Esophagus muscularis mucosa (tissue), 4 donors: ENCODE measurements around the gene ST3GAL3. TPM values are rescaled to one million over a fixed set of nuclear protein-coding genes. Genes with fewer than 3 reads are reported as not detected.

ENCODE experiments used
- DNase-seq: peaks from one replicate; pipeline ENCODE4 v3.0.0-alpha.2; 2017; ENCODE audit errors: extremely low spot score
- H3K27ac ChIP-seq, 4 donors: fragments of 200-600 bp; sonication (generic); replicated peaks in 1 of 4; 1 replicate in 3 of 4; 2 replicates in 1 of 4; pipeline ENCODE4 v1.5.1; 2016 to 2019; ENCODE audit warnings: mild to moderate bottlenecking in 1 of 4
- H3K27me3 ChIP-seq, 4 donors: fragments of 200-600 bp; sonication (generic); one replicate each; pipeline versions ENCODE4 v1.5.1 to v1.6.0; 2016 to 2019
- H3K36me3 ChIP-seq, 4 donors: fragments of 200-600 bp; sonication (generic); one replicate each; pipeline ENCODE4 v1.5.1; 2016 to 2019
- H3K4me1 ChIP-seq, 4 donors: fragments of 200-600 bp; sonication (generic); one replicate each; pipeline ENCODE4 v1.5.1; 2016 to 2019
- H3K4me3 ChIP-seq, 4 donors: fragments of 200-600 bp; sonication (generic); 1 replicate in 2 of 4; 2 replicates in 2 of 4; pipeline ENCODE4 v1.5.1; 2016 to 2019; ENCODE audit warnings: mild to moderate bottlenecking in 4 of 4, moderate library complexity in 1 of 4
- H3K9me3 ChIP-seq, 4 donors: fragments of 200-600 bp; sonication (generic); 1 replicate in 3 of 4; 2 replicates in 1 of 4; pipeline ENCODE4 v1.5.1; 2016 to 2019
- EP300 ChIP-seq: sonication (generic); formaldehyde crosslinking; IDR thresholded peaks from one replicate; pipeline ENCODE4 v1.6.1; 2017; ENCODE audit warnings: antibody characterized with exemption
- POLR2A ChIP-seq: fragments of 450-650 bp; IDR thresholded peaks from one replicate; pipeline ENCODE4 v1.6.1; 2017; ENCODE audit warnings: antibody characterized with exemption, moderate library complexity, mild to moderate bottlenecking, low read depth
- POLR2AphosphoS5 ChIP-seq, 2 donors: sonication (generic); formaldehyde crosslinking; IDR thresholded peaks; one replicate each; pipeline ENCODE4 v1.6.1; 2017; ENCODE audit warnings: antibody characterized with exemption in 2 of 2
- WGBS: methylation state at CpG from one replicate; pipeline ENCODE4 v1.1.5; 2018; 5-methylcytosine and 5-hydroxymethylcytosine counted together
- intact Hi-C: fragments of 100-400 bp; cut with DNase I; formaldehyde crosslinking; loops from one replicate; pipeline ENCODE4 v1.15.1; 2023
- total RNA-seq, 4 donors: library from RNA; depleted of rRNA; stranded (reverse); fragments of >200 nt; gene quantifications; one replicate each; pipeline versions ENCODE4 v1.1.0 to v1.2.1, GENCODE V29; 2016
- TF ChIP-seq, protein P1 (sequence below), 3 experiments: fragments of 200-600 bp in 2 of 3; fragments of 450-650 bp in 1 of 3; sonication (generic) in 2 of 3; IDR thresholded peaks; one replicate each; pipeline ENCODE4 v1.5.1; 2017 to 2019; ENCODE audit warnings: antibody characterized with exemption in 3 of 3, mild to moderate bottlenecking in 2 of 3, moderate library complexity in 1 of 3

The ST3GAL3 gene
- total RNA-seq, 4 donors from 2014 or later = 23.3 to 37.1 (median 30.1) TPM

DNA sequence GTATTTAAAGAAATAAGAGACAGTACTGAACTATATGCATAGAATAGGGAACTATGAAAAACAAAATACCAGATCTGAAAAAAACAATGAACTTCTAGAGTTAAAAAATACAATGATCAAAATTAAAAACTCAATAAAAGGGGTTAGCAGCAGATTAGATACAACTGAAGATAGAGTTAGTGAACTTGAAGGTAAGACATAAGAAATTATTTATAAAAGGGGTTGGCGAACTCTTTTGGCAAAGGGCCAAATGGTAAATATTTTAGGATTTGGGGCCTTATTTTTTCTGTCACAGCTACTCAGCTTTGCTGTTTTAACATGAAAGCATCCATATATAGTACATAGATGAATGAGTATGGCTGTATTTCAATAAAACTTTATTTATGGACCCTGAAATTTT is 111.4 kb downstream of the ST3GAL3 start:
- Histone ChIP-seq H3K4me1 (peaks cover 15 to 26% (median 19%) of the 10 kb centered on the region in 4 donors), H3K27me3 (no peaks in the 10 kb centered on the region), H3K36me3 (peaks cover 6 to 42% (median 21%) of the 10 kb centered on the region in 4 donors), H3K4me3 (no peak overlapping the region), H3K27ac (no peak overlapping the region), H3K9me3 (peaks cover 0 to 13% (median 11%) of the 10 kb centered on the region in 4 donors)
- 89% methylated on average over 1 of the region's 1 CpG for WGBS
- no peak for DNase-seq
- intact Hi-C loops = no loop called here
- TF ChIP-seq EP300 (no peak), POLR2A (no peak)

- H3K9me3 ChIP-seq = peaks cover 0 to 13% (median 11%) of the 10 kb centered on the region in 4 donors
- no peak for DNase-seq
- H3K27ac ChIP-seq = no peak overlapping the region
- TF ChIP-seq, protein P1, sequence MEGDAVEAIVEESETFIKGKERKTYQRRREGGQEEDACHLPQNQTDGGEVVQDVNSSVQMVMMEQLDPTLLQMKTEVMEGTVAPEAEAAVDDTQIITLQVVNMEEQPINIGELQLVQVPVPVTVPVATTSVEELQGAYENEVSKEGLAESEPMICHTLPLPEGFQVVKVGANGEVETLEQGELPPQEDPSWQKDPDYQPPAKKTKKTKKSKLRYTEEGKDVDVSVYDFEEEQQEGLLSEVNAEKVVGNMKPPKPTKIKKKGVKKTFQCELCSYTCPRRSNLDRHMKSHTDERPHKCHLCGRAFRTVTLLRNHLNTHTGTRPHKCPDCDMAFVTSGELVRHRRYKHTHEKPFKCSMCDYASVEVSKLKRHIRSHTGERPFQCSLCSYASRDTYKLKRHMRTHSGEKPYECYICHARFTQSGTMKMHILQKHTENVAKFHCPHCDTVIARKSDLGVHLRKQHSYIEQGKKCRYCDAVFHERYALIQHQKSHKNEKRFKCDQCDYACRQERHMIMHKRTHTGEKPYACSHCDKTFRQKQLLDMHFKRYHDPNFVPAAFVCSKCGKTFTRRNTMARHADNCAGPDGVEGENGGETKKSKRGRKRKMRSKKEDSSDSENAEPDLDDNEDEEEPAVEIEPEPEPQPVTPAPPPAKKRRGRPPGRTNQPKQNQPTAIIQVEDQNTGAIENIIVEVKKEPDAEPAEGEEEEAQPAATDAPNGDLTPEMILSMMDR (IDR thresholded peaks at IDR 0.05) = no peak
- TF ChIP-seq EP300 (no peak), POLR2AphosphoS5 (IDR thresholded peaks at IDR 0.05) (no peak)
- peaks cover 18 to 32% (median 26%) of the 10 kb centered on the region in 4 donors for H3K4me1 ChIP-seq
- peaks cover 6 to 42% (median 21%) of the 10 kb centered on the region in 4 donors for H3K36me3 ChIP-seq
- WGBS = 97% methylated on average over 4 of the region's 4 CpGs
- H3K27me3 ChIP-seq = no peaks in the 10 kb centered on the region
- intact Hi-C loops = no loop called here
- no peak overlapping the region for H3K4me3 ChIP-seq
These were observed 112.0 kb downstream of the ST3GAL3 start for GRCh38 chr1:43819357-43819756.

GRCh38 chr1:43821471-43821870 is 114.1 kb downstream of the ST3GAL3 start:
- Histone ChIP-seq H3K4me3 (no peak overlapping the region), H3K27ac (peak overlapping the region; percentile 71 to 83 (median 76)), H3K4me1 (peaks cover 23 to 39% (median 33%) of the 10 kb centered on the region in 4 donors), H3K27me3 (no peaks in the 10 kb centered on the region), H3K36me3 (peaks cover 0 to 21% (median 7%) of the 10 kb centered on the region in 4 donors), H3K9me3 (peaks cover 0 to 13% (median 11%) of the 10 kb centered on the region in 4 donors)
- TF ChIP-seq, protein P1 (IDR thresholded peaks at IDR 0.05) = no peak
- no peak for TF ChIP-seq POLR2A
- no peak for TF ChIP-seq EP300
- no peak for TF ChIP-seq POLR2AphosphoS5 (IDR thresholded peaks at IDR 0.05)
- intact Hi-C loops = no loop called here
- no peak for DNase-seq
- WGBS = 86% methylated on average over 5 of the region's 5 CpGs

DNA sequence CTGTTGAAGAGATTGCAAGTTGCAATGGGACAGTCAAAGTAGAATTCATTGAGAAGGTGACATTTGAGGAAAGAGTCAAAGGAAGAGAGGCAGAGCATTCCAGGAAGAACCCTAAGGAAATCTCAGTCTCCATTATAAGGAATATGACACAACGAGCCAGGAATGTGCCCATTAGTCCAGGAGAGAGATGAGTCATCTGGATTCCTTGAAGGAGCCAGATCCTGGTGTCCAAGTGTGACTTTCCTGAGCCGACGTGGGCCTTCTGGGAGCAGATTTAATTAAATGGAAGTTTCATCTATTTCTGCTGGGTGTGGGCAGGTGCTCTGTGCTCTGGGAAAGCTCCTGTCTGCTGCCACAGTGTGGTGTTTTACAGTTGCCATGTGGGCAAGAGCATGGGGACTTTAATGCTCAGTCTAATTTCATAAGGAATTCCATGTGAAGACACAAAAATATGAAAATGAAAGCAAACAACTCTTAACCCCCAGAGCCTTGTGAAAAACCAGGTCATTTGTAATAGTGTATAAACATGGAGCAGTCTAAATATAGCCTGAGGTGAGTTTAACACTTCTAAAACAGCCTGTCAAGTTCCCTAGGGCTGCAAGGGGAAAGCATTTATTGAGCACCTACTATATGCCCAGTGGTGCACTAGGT is 114.8 kb downstream of the ST3GAL3 start:
- intact Hi-C loops = no loop called here
- Histone ChIP-seq H3K9me3 (peaks cover 0 to 13% (median 11%) of the 10 kb centered on the region in 4 donors), H3K36me3 (peaks cover 0 to 19% (median 5%) of the 10 kb centered on the region in 4 donors), H3K4me1 (peaks cover 23 to 39% (median 33%) of the 10 kb centered on the region in 4 donors), H3K27me3 (no peaks in the 10 kb centered on the region), H3K4me3 (no peak overlapping the region), H3K27ac (peak overlapping the region; percentile 71 to 83 (median 76))
- TF ChIP-seq EP300 = no peak
- peak; percentile 78 for TF ChIP-seq POLR2AphosphoS5 (IDR thresholded peaks at IDR 0.05)
- no peak for DNase-seq
- 23% methylated on average over 3 of the region's 3 CpGs for WGBS

DNA sequence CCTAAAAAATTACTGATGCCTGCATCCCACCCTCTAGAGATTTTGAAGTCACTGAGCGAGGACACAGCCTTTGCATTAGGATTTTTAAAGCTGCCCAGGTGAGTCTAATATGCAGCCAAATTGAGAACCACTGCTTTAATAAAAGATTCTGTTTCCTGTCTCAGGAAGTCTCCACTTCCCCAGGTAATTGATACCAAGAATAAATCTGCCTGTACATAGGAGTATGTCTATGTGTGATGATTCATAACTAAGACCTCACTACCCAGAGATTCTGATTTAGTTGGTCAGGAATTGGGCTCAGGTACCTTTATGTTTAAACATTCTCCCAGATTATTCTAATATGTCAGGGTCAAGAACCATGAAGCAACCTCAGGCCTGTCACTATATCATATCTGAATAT is 117.5 kb downstream of the ST3GAL3 start:
- peak overlapping the region in 2 of 4 donors; percentile 14 to 28 for H3K27ac ChIP-seq
- intact Hi-C loops = no loop called here
- peaks cover 23 to 39% (median 33%) of the 10 kb centered on the region in 4 donors for H3K4me1 ChIP-seq
- WGBS = 93% methylated on average over 1 of the region's 1 CpG
- H3K36me3 ChIP-seq = peaks cover 0 to 1% (median 0%) of the 10 kb centered on the region in 4 donors
- no peak overlapping the region for H3K4me3 ChIP-seq
- no peaks in the 10 kb centered on the region for H3K27me3 ChIP-seq
- DNase-seq = no peak
- H3K9me3 ChIP-seq = no peaks in the 10 kb centered on the region
- TF ChIP-seq EP300 = no peak
- TF ChIP-seq, protein P1 (IDR thresholded peaks at IDR 0.05) = no peak
- TF ChIP-seq POLR2AphosphoS5 (IDR thresholded peaks at IDR 0.05) = no peak
- no peak for TF ChIP-seq POLR2A
